ENCODE measurements around the gene SMU1. TPM values are rescaled to one million over a fixed set of nuclear protein-coding genes. Genes with fewer than 3 reads are reported as not detected.
A peak's percentile ranks its signal among the peaks of the same experiment; 100 is the strongest.

Gene SMU1
- polyA plus RNA-seq: 20.6 TPM
- long read RNA-seq, donor 1, full-length matches to known transcripts: 6 of 6 reads
- long read RNA-seq, donor 1, partial matches to known transcripts: 0 of 6 reads
- long read RNA-seq, donor 1, other reads (novel, unspliced or antisense): 0 of 6 reads
- long read RNA-seq, donor 2, full-length matches to known transcripts: 15 of 15 reads
- long read RNA-seq, donor 2, partial matches to known transcripts: 0 of 15 reads
- long read RNA-seq, donor 2, other reads (novel, unspliced or antisense): 0 of 15 reads
- long read RNA-seq, donor 3: 0 reads
- long read RNA-seq, donor 4, full-length matches to known transcripts: 1 of 1 reads
- long read RNA-seq, donor 4, partial matches to known transcripts: 0 of 1 reads
- long read RNA-seq, donor 4, other reads (novel, unspliced or antisense): 0 of 1 reads
- long read RNA-seq, donor 5, full-length matches to known transcripts: 5 of 5 reads
- long read RNA-seq, donor 5, partial matches to known transcripts: 0 of 5 reads
- long read RNA-seq, donor 5, other reads (novel, unspliced or antisense): 0 of 5 reads
- long read RNA-seq, donor 6, full-length matches to known transcripts: 10 of 10 reads
- long read RNA-seq, donor 6, partial matches to known transcripts: 0 of 10 reads
- long read RNA-seq, donor 6, other reads (novel, unspliced or antisense): 0 of 10 reads
- long read RNA-seq, donor 7, full-length matches to known transcripts: 3 of 3 reads
- long read RNA-seq, donor 7, partial matches to known transcripts: 0 of 3 reads
- long read RNA-seq, donor 7, other reads (novel, unspliced or antisense): 0 of 3 reads
- long read RNA-seq, donor 8, full-length matches to known transcripts: 12 of 27 reads
- long read RNA-seq, donor 8, partial matches to known transcripts: 15 of 27 reads
- long read RNA-seq, donor 8, other reads (novel, unspliced or antisense): 0 of 27 reads
- long read RNA-seq, donor 9, full-length matches to known transcripts: 7 of 13 reads
- long read RNA-seq, donor 9, partial matches to known transcripts: 6 of 13 reads
- long read RNA-seq, donor 9, other reads (novel, unspliced or antisense): 0 of 13 reads
- long read RNA-seq, donor 10, full-length matches to known transcripts: 11 of 18 reads
- long read RNA-seq, donor 10, partial matches to known transcripts: 7 of 18 reads
- long read RNA-seq, donor 10, other reads (novel, unspliced or antisense): 0 of 18 reads
- long read RNA-seq, donor 11, full-length matches to known transcripts: 7 of 7 reads
- long read RNA-seq, donor 11, partial matches to known transcripts: 0 of 7 reads
- long read RNA-seq, donor 11, other reads (novel, unspliced or antisense): 0 of 7 reads

DNA sequence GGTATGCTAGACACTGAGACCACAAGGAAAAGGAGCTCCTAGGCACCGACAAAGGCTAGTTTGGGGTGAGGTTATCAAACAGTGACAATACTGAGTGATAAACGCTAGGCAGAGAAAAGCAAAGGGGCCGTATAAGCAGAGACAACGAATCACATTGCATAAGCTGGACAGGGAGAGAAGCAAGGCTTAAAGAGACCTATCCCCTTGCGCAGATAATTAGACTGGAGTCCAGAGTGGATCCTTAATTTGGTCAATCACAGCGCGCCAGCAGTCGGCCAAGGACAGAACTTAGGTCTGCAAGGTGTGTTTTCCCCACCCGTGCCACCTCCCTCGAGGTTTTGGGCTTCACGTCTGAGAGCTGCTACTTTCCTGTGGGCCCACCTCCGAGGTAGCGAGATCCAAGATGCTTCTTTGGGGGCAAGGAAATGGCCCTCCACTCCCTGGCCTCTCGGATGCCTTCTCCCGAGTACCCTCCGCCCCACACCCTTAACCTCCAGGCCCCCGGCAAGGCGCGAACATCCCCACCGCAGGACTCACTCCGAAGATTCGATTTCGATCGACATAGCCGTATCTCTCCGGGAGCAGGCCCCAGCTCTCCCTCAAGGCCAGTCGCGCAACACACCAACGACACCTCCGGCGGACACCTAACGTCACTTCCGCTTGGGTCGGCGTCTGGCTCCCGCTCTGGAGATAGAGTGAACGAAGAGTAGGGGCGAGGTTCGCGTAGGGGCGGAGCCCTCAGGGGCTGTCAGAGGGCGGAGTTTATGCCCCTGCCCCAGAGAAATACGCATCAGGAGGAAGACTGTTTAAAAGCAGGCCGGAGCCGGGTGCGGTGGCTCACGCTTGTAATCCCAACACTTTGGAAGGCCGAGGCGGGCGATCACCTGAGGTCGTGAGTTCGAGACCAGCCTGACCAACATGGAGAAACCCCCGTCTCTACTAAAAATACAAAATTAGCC is at the start of gene SMU1:
SMU1 (minus strand) TSS at position 629 of the 959 bp plus-strand sequence; CDS start at position 563, 66 bp downstream.
- peak; percentile 98 for DNase-seq
- Histone ChIP-seq H3K4me3 (ENCODE audit: low read length) (peak within 1 kb of the TSS; percentile 86), H3K27me3 (ENCODE audit: control insufficient read depth, insufficient read depth, low read length) (no peaks in the 10 kb centered on the region), H3K9me3 (ENCODE audit: control insufficient read depth, low read depth, low read length) (peaks cover 3% of the 10 kb centered on the region), H3K36me3 (ENCODE audit: control insufficient read depth, insufficient read depth, low read length) (peaks cover 21% of the 10 kb centered on the region), H3K27ac (ENCODE audit: low read length) (peak within 1 kb of the TSS; percentile 87), H3K4me1 (ENCODE audit: control insufficient read depth, insufficient read depth, low read length) (no peaks in the 10 kb centered on the region)
- 0% methylated on average over 1 of the region's 53 CpGs for WGBS (ENCODE audit: insufficient coverage, low lambda C conversion rate)

DNA sequence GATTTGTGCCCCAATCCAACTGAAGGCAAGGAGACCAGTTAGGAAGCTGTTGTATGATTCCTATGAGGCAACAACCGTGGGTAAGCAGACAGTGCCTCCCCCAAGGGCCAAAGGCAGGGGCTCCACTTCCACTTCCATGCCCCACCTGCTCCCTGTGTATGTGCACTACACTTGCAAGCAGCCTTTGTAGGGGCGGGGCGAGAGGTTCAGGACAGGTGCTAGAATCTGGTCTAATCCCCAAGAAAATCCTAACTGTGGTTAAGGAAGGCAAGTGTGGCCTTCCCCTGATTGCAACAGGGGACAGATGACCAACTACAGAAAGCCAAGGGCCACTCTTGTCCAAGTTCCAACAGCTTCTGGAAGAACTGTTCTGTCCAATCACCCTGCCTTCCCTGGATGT is 49.0 kb upstream of the SMU1 start:
- no peak overlapping the region for H3K27ac ChIP-seq (ENCODE audit: low read length)
- H3K4me3 ChIP-seq (ENCODE audit: low read length): no peak overlapping the region
- no peaks in the 10 kb centered on the region for H3K9me3 ChIP-seq (ENCODE audit: control insufficient read depth, low read depth, low read length)
- DNase-seq: no peak
- H3K4me1 ChIP-seq (ENCODE audit: control insufficient read depth, insufficient read depth, low read length): peaks cover 34% of the 10 kb centered on the region
- no CpG with 5 or more reads among the region's 3 CpGs for WGBS (ENCODE audit: insufficient coverage, low lambda C conversion rate)
- peaks cover 55% of the 10 kb centered on the region for H3K36me3 ChIP-seq (ENCODE audit: control insufficient read depth, insufficient read depth, low read length)
- H3K27me3 ChIP-seq (ENCODE audit: control insufficient read depth, insufficient read depth, low read length): no peaks in the 10 kb centered on the region

DNA sequence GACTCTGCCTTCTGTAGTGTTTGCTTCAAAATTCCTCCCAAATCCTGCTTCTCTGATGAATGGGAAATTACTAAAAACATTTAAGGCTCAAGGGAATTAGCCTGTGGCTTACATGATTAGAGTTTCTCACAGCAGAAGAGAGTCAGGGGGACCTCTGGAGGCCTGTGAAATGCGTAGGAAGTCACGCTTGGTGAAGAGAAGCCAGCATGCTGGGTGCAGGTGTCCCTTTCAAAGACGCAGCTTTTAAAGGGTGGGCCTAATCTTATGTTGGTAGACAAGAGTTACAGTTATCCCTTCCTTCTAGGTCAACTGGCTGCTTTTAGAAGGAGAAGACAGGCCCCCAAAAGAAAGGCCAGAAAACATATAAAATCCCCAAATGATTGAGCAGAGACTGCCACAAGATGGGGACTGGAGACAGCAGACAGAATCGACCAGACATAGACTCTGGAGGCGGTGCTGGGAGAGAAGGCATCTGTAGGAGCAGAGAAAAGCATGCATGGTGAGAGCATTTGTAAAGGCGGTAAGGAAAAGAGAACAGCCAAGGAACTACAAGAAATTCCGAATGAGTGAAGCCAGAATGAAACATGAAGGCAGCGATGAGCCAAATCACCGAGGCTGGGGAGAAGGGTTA is 48.4 kb upstream of the SMU1 start:
- no peaks in the 10 kb centered on the region for H3K27me3 ChIP-seq (ENCODE audit: control insufficient read depth, insufficient read depth, low read length)
- no peak overlapping the region for H3K27ac ChIP-seq (ENCODE audit: low read length)
- H3K9me3 ChIP-seq (ENCODE audit: control insufficient read depth, low read depth, low read length): no peaks in the 10 kb centered on the region
- H3K4me3 ChIP-seq (ENCODE audit: low read length): no peak overlapping the region
- H3K4me1 ChIP-seq (ENCODE audit: control insufficient read depth, insufficient read depth, low read length): peaks cover 30% of the 10 kb centered on the region
- no peak for DNase-seq
- peaks cover 61% of the 10 kb centered on the region for H3K36me3 ChIP-seq (ENCODE audit: control insufficient read depth, insufficient read depth, low read length)
- 100% methylated on average over 2 of the region's 9 CpGs for WGBS (ENCODE audit: insufficient coverage, low lambda C conversion rate)

- H3K4me1 ChIP-seq (ENCODE audit: control insufficient read depth, insufficient read depth, low read length): peaks cover 22% of the 10 kb centered on the region
- H3K36me3 ChIP-seq (ENCODE audit: control insufficient read depth, insufficient read depth, low read length): peaks cover 66% of the 10 kb centered on the region
- no peaks in the 10 kb centered on the region for H3K27me3 ChIP-seq (ENCODE audit: control insufficient read depth, insufficient read depth, low read length)
- DNase-seq: no peak
- WGBS (ENCODE audit: insufficient coverage, low lambda C conversion rate): no CpG with 5 or more reads among the region's 5 CpGs
- no peaks in the 10 kb centered on the region for H3K9me3 ChIP-seq (ENCODE audit: control insufficient read depth, low read depth, low read length)
- H3K4me3 ChIP-seq (ENCODE audit: low read length): no peak overlapping the region
- no peak overlapping the region for H3K27ac ChIP-seq (ENCODE audit: low read length)
Measured at GRCh38 chr9:33124046-33124445, 47.6 kb upstream of the SMU1 start.

DNA sequence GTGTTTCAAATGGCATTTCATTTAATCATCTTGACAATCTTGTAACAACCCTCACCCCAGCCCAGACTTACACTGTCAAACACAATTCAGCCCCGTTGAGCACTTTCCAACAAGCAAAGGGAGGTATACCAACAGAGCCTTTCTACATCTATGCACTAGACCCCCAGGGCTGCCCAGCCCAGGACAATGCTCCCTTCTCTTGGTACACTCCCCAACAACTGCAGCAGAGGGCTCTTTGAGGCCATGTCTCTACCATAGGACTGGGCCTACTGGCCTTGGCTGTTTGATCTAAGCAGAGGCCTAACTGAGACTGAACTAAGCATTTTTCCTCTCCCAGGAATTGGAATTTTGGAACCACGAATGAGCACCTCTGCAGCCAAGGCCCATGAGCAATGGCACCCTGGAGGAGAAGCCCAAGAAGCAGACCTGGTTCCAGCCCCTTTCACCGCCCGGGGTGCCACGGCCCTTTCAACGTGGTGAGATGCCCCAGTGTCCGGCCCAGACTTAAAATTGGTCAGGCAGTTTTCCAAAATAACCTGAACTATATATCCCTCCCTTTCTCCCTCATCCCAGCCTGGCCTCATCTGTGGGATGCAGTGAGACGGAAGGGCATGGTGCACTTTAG is 47.0 kb upstream of the SMU1 start:
- Histone ChIP-seq H3K27ac (ENCODE audit: low read length) (no peak overlapping the region), H3K9me3 (ENCODE audit: control insufficient read depth, low read depth, low read length) (no peaks in the 10 kb centered on the region), H3K4me3 (ENCODE audit: low read length) (no peak overlapping the region), H3K36me3 (ENCODE audit: control insufficient read depth, insufficient read depth, low read length) (peaks cover 66% of the 10 kb centered on the region), H3K27me3 (ENCODE audit: control insufficient read depth, insufficient read depth, low read length) (no peaks in the 10 kb centered on the region), H3K4me1 (ENCODE audit: control insufficient read depth, insufficient read depth, low read length) (peaks cover 16% of the 10 kb centered on the region)
- WGBS (ENCODE audit: insufficient coverage, low lambda C conversion rate): no CpG with 5 or more reads among the region's 8 CpGs
- DNase-seq: no peak

GRCh38 chr9:33120620-33121019 is 44.1 kb upstream of the SMU1 start:
- Histone ChIP-seq H3K27me3 (ENCODE audit: control insufficient read depth, insufficient read depth, low read length) (no peaks in the 10 kb centered on the region), H3K36me3 (ENCODE audit: control insufficient read depth, insufficient read depth, low read length) (peaks cover 67% of the 10 kb centered on the region), H3K27ac (ENCODE audit: low read length) (no peak overlapping the region), H3K4me3 (ENCODE audit: low read length) (no peak overlapping the region), H3K9me3 (ENCODE audit: control insufficient read depth, low read depth, low read length) (no peaks in the 10 kb centered on the region), H3K4me1 (ENCODE audit: control insufficient read depth, insufficient read depth, low read length) (no peaks in the 10 kb centered on the region)
- WGBS (ENCODE audit: insufficient coverage, low lambda C conversion rate): no CpG with 5 or more reads among the region's 1 CpG
- DNase-seq: no peak

DNA sequence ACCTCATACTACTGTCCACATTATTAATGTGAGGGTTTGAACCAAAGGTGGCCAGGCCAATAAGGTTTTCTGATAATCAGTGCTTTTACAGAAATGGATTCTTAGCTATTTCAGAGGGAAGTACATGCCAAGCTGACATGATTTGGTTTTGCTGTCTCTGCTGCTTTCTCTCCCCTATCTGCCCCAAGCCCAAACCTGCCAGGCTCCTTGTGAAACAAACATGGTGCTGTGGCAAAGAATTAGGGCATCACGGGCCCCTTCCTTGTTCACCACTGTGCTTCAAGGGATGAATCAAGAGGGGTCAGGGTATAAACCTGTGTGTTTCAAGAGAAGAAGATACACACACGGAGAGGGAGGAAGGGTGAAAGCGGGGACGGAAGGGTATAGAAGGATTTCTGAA is 41.3 kb upstream of the SMU1 start:
- DNase-seq: no peak
- H3K36me3 ChIP-seq (ENCODE audit: control insufficient read depth, insufficient read depth, low read length): peaks cover 70% of the 10 kb centered on the region
- H3K4me3 ChIP-seq (ENCODE audit: low read length): no peak overlapping the region
- no peaks in the 10 kb centered on the region for H3K27me3 ChIP-seq (ENCODE audit: control insufficient read depth, insufficient read depth, low read length)
- H3K4me1 ChIP-seq (ENCODE audit: control insufficient read depth, insufficient read depth, low read length): no peaks in the 10 kb centered on the region
- WGBS (ENCODE audit: insufficient coverage, low lambda C conversion rate): 100% methylated on average over 1 of the region's 4 CpGs
- no peak overlapping the region for H3K27ac ChIP-seq (ENCODE audit: low read length)
- H3K9me3 ChIP-seq (ENCODE audit: control insufficient read depth, low read depth, low read length): no peaks in the 10 kb centered on the region

- Histone ChIP-seq H3K27me3 (ENCODE audit: control insufficient read depth, insufficient read depth, low read length) (no peaks in the 10 kb centered on the region), H3K27ac (ENCODE audit: low read length) (no peak overlapping the region), H3K4me3 (ENCODE audit: low read length) (no peak overlapping the region), H3K4me1 (ENCODE audit: control insufficient read depth, insufficient read depth, low read length) (no peaks in the 10 kb centered on the region), H3K9me3 (ENCODE audit: control insufficient read depth, low read depth, low read length) (no peaks in the 10 kb centered on the region), H3K36me3 (ENCODE audit: control insufficient read depth, insufficient read depth, low read length) (peaks cover 70% of the 10 kb centered on the region)
- WGBS (ENCODE audit: insufficient coverage, low lambda C conversion rate): no CpG with 5 or more reads among the region's 1 CpG
- DNase-seq: no peak
Measured at GRCh38 chr9:33117306-33117705, 40.8 kb upstream of the SMU1 start.

- H3K36me3 ChIP-seq (ENCODE audit: control insufficient read depth, insufficient read depth, low read length): peaks cover 72% of the 10 kb centered on the region
- no peak overlapping the region for H3K4me3 ChIP-seq (ENCODE audit: low read length)
- H3K27me3 ChIP-seq (ENCODE audit: control insufficient read depth, insufficient read depth, low read length): no peaks in the 10 kb centered on the region
- no CpG with 5 or more reads among the region's 2 CpGs for WGBS (ENCODE audit: insufficient coverage, low lambda C conversion rate)
- no peaks in the 10 kb centered on the region for H3K9me3 ChIP-seq (ENCODE audit: control insufficient read depth, low read depth, low read length)
- no peak overlapping the region for H3K27ac ChIP-seq (ENCODE audit: low read length)
- no peak for DNase-seq
- no peaks in the 10 kb centered on the region for H3K4me1 ChIP-seq (ENCODE audit: control insufficient read depth, insufficient read depth, low read length)
Measured at GRCh38 chr9:33116860-33117259, 40.4 kb upstream of the SMU1 start.
